Hepatocyte (in vitro differentiated cells): ENCODE measurements around the gene RAP1GAP2.

Experiments
- EZH2 ChIP-seq: fragments of 200-600 bp; sonication (generic); IDR thresholded peaks from 2 replicates; pipeline ENCODE4 v1.6.1; 2016; ENCODE audit warnings: antibody characterized with exemption, mild to moderate bottlenecking, borderline replicate concordance
- EZH2phosphoT487 ChIP-seq: fragments of 200-600 bp; sonication (generic); IDR thresholded peaks from one replicate; pipeline ENCODE4 v1.6.1; 2018; ENCODE audit warnings: antibody characterized with exemption, mild to moderate bottlenecking, low read depth, moderate library complexity; ENCODE audit not compliant: unreplicated experiment, severe bottlenecking
- TF ChIP-seq, protein P1 (sequence below): fragments of 200-600 bp; sonication (generic); IDR thresholded peaks from 2 replicates; pipeline ENCODE4 v1.5.1; 2016; ENCODE audit warnings: antibody characterized with exemption, mild to moderate bottlenecking; ENCODE audit not compliant: poor library complexity

DNA sequence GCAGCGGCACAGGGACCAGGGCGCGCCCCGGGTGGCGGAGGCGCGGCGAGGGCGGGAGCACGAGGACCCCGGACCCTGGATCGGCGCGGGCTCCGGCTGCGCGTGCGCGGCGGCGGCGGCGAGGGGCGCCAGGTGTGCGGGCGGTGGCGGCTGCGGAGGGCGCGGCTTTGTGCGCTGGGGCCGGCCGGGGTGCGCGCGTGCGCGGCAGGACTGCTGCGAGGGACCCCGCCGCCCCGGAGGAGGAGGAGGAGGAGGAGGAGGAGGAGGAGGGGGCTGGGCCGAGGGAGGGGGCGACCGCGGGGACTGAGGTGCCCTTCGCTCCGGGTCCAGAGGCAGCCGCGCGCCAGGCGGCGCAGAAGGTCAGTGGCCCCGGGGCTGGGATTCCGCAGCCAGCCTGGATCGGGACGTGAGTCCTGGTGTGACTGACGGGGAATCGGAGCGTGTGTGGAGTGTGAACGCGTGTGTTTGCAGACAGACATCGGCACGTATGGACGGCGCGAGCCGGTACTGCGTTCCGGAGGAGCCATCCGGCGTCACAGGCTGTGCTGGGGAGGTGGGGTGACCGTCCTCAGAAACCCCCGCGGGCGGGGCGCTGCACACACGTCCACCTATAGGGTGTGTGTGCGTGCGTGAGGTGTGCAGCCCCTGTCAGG is 19.5 kb upstream of the RAP1GAP2 start:
- TF ChIP-seq EZH2 = no peak
- TF ChIP-seq, protein P1, sequence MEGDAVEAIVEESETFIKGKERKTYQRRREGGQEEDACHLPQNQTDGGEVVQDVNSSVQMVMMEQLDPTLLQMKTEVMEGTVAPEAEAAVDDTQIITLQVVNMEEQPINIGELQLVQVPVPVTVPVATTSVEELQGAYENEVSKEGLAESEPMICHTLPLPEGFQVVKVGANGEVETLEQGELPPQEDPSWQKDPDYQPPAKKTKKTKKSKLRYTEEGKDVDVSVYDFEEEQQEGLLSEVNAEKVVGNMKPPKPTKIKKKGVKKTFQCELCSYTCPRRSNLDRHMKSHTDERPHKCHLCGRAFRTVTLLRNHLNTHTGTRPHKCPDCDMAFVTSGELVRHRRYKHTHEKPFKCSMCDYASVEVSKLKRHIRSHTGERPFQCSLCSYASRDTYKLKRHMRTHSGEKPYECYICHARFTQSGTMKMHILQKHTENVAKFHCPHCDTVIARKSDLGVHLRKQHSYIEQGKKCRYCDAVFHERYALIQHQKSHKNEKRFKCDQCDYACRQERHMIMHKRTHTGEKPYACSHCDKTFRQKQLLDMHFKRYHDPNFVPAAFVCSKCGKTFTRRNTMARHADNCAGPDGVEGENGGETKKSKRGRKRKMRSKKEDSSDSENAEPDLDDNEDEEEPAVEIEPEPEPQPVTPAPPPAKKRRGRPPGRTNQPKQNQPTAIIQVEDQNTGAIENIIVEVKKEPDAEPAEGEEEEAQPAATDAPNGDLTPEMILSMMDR = no peak
- TF ChIP-seq EZH2phosphoT487 = no peak
